Measurements from ENCODE around the gene LATS1. TPM values are rescaled to one million over a fixed set of nuclear protein-coding genes. Genes with fewer than 3 reads are reported as not detected.
A peak's percentile ranks its signal among the peaks of the same experiment; 100 is the strongest.
"Not testable (repeated sequence)": the region's sequence is repeated elsewhere in the genome, so short reads cannot be mapped to it uniquely, and the experiment has no call there.

LATS1 gene
- polyA plus RNA-seq, 3 donors from 2014 or later, result 3.8 to 13.5 (median 6.3) TPM

GRCh38 chr6:149681209-149681608, 36.7 kb downstream of the LATS1 start:
- no peaks in the 10 kb centered on the region for H3K27me3 Mint-ChIP-seq (ENCODE audit: low read depth in 3 of 3)
- H3K36me3 Mint-ChIP-seq, result peaks cover 5 to 34% (median 27%) of the 10 kb centered on the region in 3 donors
- peaks cover 11 to 44% of the 10 kb centered on the region in 2 donors for H3K4me1 Mint-ChIP-seq
- no peak for DNase-seq
- H3K4me3 Mint-ChIP-seq, result no peak overlapping the region
- peak overlapping the region in 2 of 6 donors; percentile 37 to 66 for H3K27ac Mint-ChIP-seq
- H3K9me3 Mint-ChIP-seq, result no peaks in the 10 kb centered on the region

- no peaks in the 10 kb centered on the region for H3K27me3 Mint-ChIP-seq (ENCODE audit: low read depth in 3 of 3)
- no peak for DNase-seq
- H3K9me3 Mint-ChIP-seq, result no peaks in the 10 kb centered on the region
- peaks cover 9 to 37% (median 27%) of the 10 kb centered on the region in 3 donors for H3K36me3 Mint-ChIP-seq
- H3K4me1 Mint-ChIP-seq, result peaks cover 9 to 38% of the 10 kb centered on the region in 2 donors
- H3K4me3 Mint-ChIP-seq, result no peak overlapping the region
- H3K27ac Mint-ChIP-seq, result peak overlapping the region in 1 of 6 donors; percentile 37
Measured at GRCh38 chr6:149680503-149680902, 37.4 kb downstream of the LATS1 start.

GRCh38 chr6:149672265-149672664, 45.6 kb downstream of the LATS1 start:
- H3K36me3 Mint-ChIP-seq, result peaks cover 19 to 40% (median 21%) of the 10 kb centered on the region in 3 donors
- peaks cover 4 to 13% of the 10 kb centered on the region in 2 donors for H3K4me1 Mint-ChIP-seq
- not testable (repeated sequence) for DNase-seq; H3K27me3 Mint-ChIP-seq (ENCODE audit: low read depth in 3 of 3); H3K9me3 Mint-ChIP-seq; H3K27ac Mint-ChIP-seq; H3K4me3 Mint-ChIP-seq

- Mint-ChIP-seq H3K4me3 (no peak overlapping the region), H3K27ac (no peak overlapping the region), H3K9me3 (no peaks in the 10 kb centered on the region), H3K4me1 (no peaks in the 10 kb centered on the region), H3K36me3 (peaks cover 0 to 32% (median 13%) of the 10 kb centered on the region in 3 donors), H3K27me3 (ENCODE audit: low read depth in 3 of 3) (peaks cover 0 to 2% (median 2%) of the 10 kb centered on the region in 3 donors)
- DNase-seq, result no peak
Measured at GRCh38 chr6:149660028-149660427, 57.9 kb downstream of the LATS1 start.

- Mint-ChIP-seq H3K27ac (no peak overlapping the region), H3K4me1 (no peaks in the 10 kb centered on the region), H3K36me3 (peaks cover 0 to 20% (median 7%) of the 10 kb centered on the region in 3 donors), H3K9me3 (no peaks in the 10 kb centered on the region), H3K27me3 (ENCODE audit: low read depth in 3 of 3) (peaks cover 0 to 2% (median 2%) of the 10 kb centered on the region in 3 donors), H3K4me3 (no peak overlapping the region)
- DNase-seq, result no peak
Measured at GRCh38 chr6:149657441-149657840, 60.5 kb downstream of the LATS1 start.

GRCh38 chr6:149651056-149651455, 66.8 kb downstream of the LATS1 start:
- no peak overlapping the region for H3K4me3 Mint-ChIP-seq
- no peaks in the 10 kb centered on the region for H3K9me3 Mint-ChIP-seq
- H3K27me3 Mint-ChIP-seq (ENCODE audit: low read depth in 3 of 3), result peaks cover 0 to 6% (median 4%) of the 10 kb centered on the region in 3 donors
- H3K4me1 Mint-ChIP-seq, result peaks cover 20 to 29% of the 10 kb centered on the region in 2 donors
- DNase-seq, result no peak
- H3K36me3 Mint-ChIP-seq, result no peaks in the 10 kb centered on the region
- H3K27ac Mint-ChIP-seq, result no peak overlapping the region

GRCh38 chr6:149648148-149649145, 69.5 kb downstream of the LATS1 start, which contains the start of gene KATNA1:
KATNA1 (minus strand) TSS chr6:149648714; CDS start chr6:149638547, 10,167 bp downstream.
- Mint-ChIP-seq H3K9me3 (no peaks in the 10 kb centered on the region), H3K27ac (peak within 1 kb of the TSS; percentile 79 to 92 (median 85)), H3K4me3 (peak within 1 kb of the TSS; percentile 92 to 97 (median 95)), H3K36me3 (no peaks in the 10 kb centered on the region), H3K4me1 (peaks cover 22 to 42% of the 10 kb centered on the region in 2 donors), H3K27me3 (ENCODE audit: low read depth in 3 of 3) (peaks cover 0 to 6% (median 4%) of the 10 kb centered on the region in 3 donors)
- peak; percentile 81 to 83 (median 82) for DNase-seq

- peaks cover 0 to 6% (median 4%) of the 10 kb centered on the region in 3 donors for H3K27me3 Mint-ChIP-seq (ENCODE audit: low read depth in 3 of 3)
- peak overlapping the region in 3 of 5 donors; percentile 13 to 95 (median 35) for H3K4me3 Mint-ChIP-seq
- no peaks in the 10 kb centered on the region for H3K36me3 Mint-ChIP-seq
- H3K4me1 Mint-ChIP-seq, result peaks cover 26 to 50% of the 10 kb centered on the region in 2 donors
- H3K27ac Mint-ChIP-seq, result peak overlapping the region in 1 of 6 donors; percentile 30
- DNase-seq, result no peak
- H3K9me3 Mint-ChIP-seq, result no peaks in the 10 kb centered on the region
Measured at GRCh38 chr6:149646599-149646998, 71.3 kb downstream of the LATS1 start.

- no peak for DNase-seq
- Mint-ChIP-seq H3K27me3 (ENCODE audit: low read depth in 3 of 3) (peaks cover 0 to 3% (median 1%) of the 10 kb centered on the region in 3 donors), H3K36me3 (peaks cover 0 to 4% (median 4%) of the 10 kb centered on the region in 3 donors), H3K9me3 (no peaks in the 10 kb centered on the region), H3K27ac (peak overlapping the region in 1 of 6 donors; percentile 18), H3K4me3 (no peak overlapping the region), H3K4me1 (peaks cover 24 to 51% of the 10 kb centered on the region in 2 donors)
Measured at GRCh38 chr6:149642829-149643580, 74.9 kb downstream of the LATS1 start.

GRCh38 chr6:149636124-149636523, 81.8 kb downstream of the LATS1 start:
- H3K27me3 Mint-ChIP-seq (ENCODE audit: low read depth in 3 of 3), result peaks cover 0 to 1% (median 0%) of the 10 kb centered on the region in 3 donors
- H3K36me3 Mint-ChIP-seq, result peaks cover 0 to 17% (median 7%) of the 10 kb centered on the region in 3 donors
- DNase-seq, result no peak
- H3K27ac Mint-ChIP-seq, result no peak overlapping the region
- no peaks in the 10 kb centered on the region for H3K9me3 Mint-ChIP-seq
- peaks cover 3 to 7% of the 10 kb centered on the region in 2 donors for H3K4me1 Mint-ChIP-seq
- H3K4me3 Mint-ChIP-seq, result no peak overlapping the region

GRCh38 chr6:149634315-149634714, 83.6 kb downstream of the LATS1 start:
- Mint-ChIP-seq H3K27ac (no peak overlapping the region), H3K9me3 (no peaks in the 10 kb centered on the region), H3K27me3 (ENCODE audit: low read depth in 3 of 3) (peaks cover 0 to 1% (median 0%) of the 10 kb centered on the region in 3 donors), H3K4me3 (no peak overlapping the region), H3K36me3 (peaks cover 5 to 24% (median 12%) of the 10 kb centered on the region in 3 donors), H3K4me1 (peaks cover 0 to under 1% of the 10 kb centered on the region in 2 donors)
- DNase-seq, result no peak

- Mint-ChIP-seq H3K4me3 (no peak overlapping the region), H3K27ac (no peak overlapping the region)
- DNase-seq, result no peak
Measured at GRCh38 chr6:149628875-149629510, 88.9 kb downstream of the LATS1 start.

GRCh38 chr6:149627672-149628071, 90.2 kb downstream of the LATS1 start:
- H3K4me1 Mint-ChIP-seq, result peaks cover 1 to 4% of the 10 kb centered on the region in 2 donors
- peaks cover 0 to 3% (median 0%) of the 10 kb centered on the region in 3 donors for H3K27me3 Mint-ChIP-seq (ENCODE audit: low read depth in 3 of 3)
- H3K4me3 Mint-ChIP-seq, result no peak overlapping the region
- no peak for DNase-seq
- H3K36me3 Mint-ChIP-seq, result peaks cover 16 to 37% (median 22%) of the 10 kb centered on the region in 3 donors
- peak overlapping the region in 3 of 6 donors; percentile 46 to 61 (median 47) for H3K27ac Mint-ChIP-seq
- H3K9me3 Mint-ChIP-seq, result no peaks in the 10 kb centered on the region

More at GRCh38 chr6:149628875-149629510, 88.9 kb downstream of the LATS1 start:
- Mint-ChIP-seq H3K36me3 (peaks cover 12 to 32% (median 14%) of the 10 kb centered on the region in 3 donors), H3K27me3 (ENCODE audit: low read depth in 3 of 3) (peaks cover 0 to 3% (median 0%) of the 10 kb centered on the region in 3 donors), H3K9me3 (no peaks in the 10 kb centered on the region), H3K4me1 (peaks cover 1 to 4% of the 10 kb centered on the region in 2 donors)

Measured in immature natural killer cell (primary cell).